A549 (cell line): ENCODE measurements around the gene ZBTB25.

ENCODE experiments used
- CBX8 ChIP-seq: fragments of 200-600 bp; sonication (generic); IDR thresholded peaks from 2 replicates; pipeline ENCODE4 v1.6.1; 2016
- ELK1 ChIP-seq: fragments of 150-350 bp; IDR thresholded peaks from 2 replicates; pipeline ENCODE4 v1.6.1; 2014; ENCODE audit warnings: low read depth, mild to moderate bottlenecking, low read length
- ESRRA ChIP-seq: fragments of 150-350 bp; IDR thresholded peaks from 2 replicates; pipeline ENCODE4 v1.6.1; 2014; ENCODE audit warnings: mild to moderate bottlenecking, low read length, borderline replicate concordance
- MAFK ChIP-seq: fragments of 450-650 bp; IDR thresholded peaks from 2 replicates; pipeline ENCODE4 v1.6.1; 2014; ENCODE audit not compliant: partially characterized antibody
- PBX3 ChIP-seq: IDR thresholded peaks from 2 replicates; pipeline ENCODE4 v1.6.1; 2012
- POLR2A ChIP-seq: IDR thresholded peaks from 2 replicates; pipeline ENCODE4 v1.6.1; 2012; ENCODE audit warnings: mild to moderate bottlenecking, low read length
- RAD21 ChIP-seq, 2 experiments: fragments of >200 bp in 1 of 2; sonication (Bioruptor Twin) in 1 of 2; formaldehyde crosslinking in 1 of 2; IDR thresholded peaks in 1 of 2; conservative IDR thresholded peaks in 1 of 2; 2 replicates in 1 of 2; 3 replicates in 1 of 2; pipeline ENCODE4 v1.6.1; 2012 to 2018; ENCODE audit warnings: inconsistent platforms in 1 of 2
- RNF2 ChIP-seq: fragments of 200-600 bp; sonication (generic); IDR thresholded peaks from 2 replicates; pipeline ENCODE4 v1.6.1; 2016; ENCODE audit warnings: low read depth, mild to moderate bottlenecking, antibody characterized with exemption, moderate library complexity, borderline replicate concordance
- TF ChIP-seq, protein P1 (sequence below): fragments of >200 bp; sonication (Bioruptor Twin); formaldehyde crosslinking; IDR thresholded peaks from 3 replicates; pipeline ENCODE4 v1.5.1; 2016
- TF ChIP-seq, protein P2 (sequence below): fragments of 200-600 bp; sonication (generic); IDR thresholded peaks from 2 replicates; pipeline ENCODE4 v1.6.1; 2016; ENCODE audit warnings: antibody characterized with exemption, mild to moderate bottlenecking, moderate library complexity
- TF ChIP-seq, protein P3 (sequence below): fragments of >200 bp; sonication (Bioruptor Twin); formaldehyde crosslinking; IDR thresholded peaks from 3 replicates; pipeline ENCODE4 v1.6.1; 2016

- TF ChIP-seq, protein P1, sequence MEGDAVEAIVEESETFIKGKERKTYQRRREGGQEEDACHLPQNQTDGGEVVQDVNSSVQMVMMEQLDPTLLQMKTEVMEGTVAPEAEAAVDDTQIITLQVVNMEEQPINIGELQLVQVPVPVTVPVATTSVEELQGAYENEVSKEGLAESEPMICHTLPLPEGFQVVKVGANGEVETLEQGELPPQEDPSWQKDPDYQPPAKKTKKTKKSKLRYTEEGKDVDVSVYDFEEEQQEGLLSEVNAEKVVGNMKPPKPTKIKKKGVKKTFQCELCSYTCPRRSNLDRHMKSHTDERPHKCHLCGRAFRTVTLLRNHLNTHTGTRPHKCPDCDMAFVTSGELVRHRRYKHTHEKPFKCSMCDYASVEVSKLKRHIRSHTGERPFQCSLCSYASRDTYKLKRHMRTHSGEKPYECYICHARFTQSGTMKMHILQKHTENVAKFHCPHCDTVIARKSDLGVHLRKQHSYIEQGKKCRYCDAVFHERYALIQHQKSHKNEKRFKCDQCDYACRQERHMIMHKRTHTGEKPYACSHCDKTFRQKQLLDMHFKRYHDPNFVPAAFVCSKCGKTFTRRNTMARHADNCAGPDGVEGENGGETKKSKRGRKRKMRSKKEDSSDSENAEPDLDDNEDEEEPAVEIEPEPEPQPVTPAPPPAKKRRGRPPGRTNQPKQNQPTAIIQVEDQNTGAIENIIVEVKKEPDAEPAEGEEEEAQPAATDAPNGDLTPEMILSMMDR = no peak
- TF ChIP-seq POLR2A = no peak; the same call in 1 of the 2 replicates
- TF ChIP-seq, protein P2, sequence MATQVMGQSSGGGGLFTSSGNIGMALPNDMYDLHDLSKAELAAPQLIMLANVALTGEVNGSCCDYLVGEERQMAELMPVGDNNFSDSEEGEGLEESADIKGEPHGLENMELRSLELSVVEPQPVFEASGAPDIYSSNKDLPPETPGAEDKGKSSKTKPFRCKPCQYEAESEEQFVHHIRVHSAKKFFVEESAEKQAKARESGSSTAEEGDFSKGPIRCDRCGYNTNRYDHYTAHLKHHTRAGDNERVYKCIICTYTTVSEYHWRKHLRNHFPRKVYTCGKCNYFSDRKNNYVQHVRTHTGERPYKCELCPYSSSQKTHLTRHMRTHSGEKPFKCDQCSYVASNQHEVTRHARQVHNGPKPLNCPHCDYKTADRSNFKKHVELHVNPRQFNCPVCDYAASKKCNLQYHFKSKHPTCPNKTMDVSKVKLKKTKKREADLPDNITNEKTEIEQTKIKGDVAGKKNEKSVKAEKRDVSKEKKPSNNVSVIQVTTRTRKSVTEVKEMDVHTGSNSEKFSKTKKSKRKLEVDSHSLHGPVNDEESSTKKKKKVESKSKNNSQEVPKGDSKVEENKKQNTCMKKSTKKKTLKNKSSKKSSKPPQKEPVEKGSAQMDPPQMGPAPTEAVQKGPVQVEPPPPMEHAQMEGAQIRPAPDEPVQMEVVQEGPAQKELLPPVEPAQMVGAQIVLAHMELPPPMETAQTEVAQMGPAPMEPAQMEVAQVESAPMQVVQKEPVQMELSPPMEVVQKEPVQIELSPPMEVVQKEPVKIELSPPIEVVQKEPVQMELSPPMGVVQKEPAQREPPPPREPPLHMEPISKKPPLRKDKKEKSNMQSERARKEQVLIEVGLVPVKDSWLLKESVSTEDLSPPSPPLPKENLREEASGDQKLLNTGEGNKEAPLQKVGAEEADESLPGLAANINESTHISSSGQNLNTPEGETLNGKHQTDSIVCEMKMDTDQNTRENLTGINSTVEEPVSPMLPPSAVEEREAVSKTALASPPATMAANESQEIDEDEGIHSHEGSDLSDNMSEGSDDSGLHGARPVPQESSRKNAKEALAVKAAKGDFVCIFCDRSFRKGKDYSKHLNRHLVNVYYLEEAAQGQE = no peak
- TF ChIP-seq, protein P3, sequence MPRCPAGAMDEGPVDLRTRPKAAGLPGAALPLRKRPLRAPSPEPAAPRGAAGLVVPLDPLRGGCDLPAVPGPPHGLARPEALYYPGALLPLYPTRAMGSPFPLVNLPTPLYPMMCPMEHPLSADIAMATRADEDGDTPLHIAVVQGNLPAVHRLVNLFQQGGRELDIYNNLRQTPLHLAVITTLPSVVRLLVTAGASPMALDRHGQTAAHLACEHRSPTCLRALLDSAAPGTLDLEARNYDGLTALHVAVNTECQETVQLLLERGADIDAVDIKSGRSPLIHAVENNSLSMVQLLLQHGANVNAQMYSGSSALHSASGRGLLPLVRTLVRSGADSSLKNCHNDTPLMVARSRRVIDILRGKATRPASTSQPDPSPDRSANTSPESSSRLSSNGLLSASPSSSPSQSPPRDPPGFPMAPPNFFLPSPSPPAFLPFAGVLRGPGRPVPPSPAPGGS = no peak
- TF ChIP-seq ESRRA = no peak
- TF ChIP-seq MAFK = no peak
- no peak for TF ChIP-seq RNF2
- no peak; a peak in 1 of 5 replicates for TF ChIP-seq RAD21 (conservative IDR thresholded peaks at IDR 0.05 in 1 of 2, IDR thresholded peaks at IDR 0.05 in 1 of 2)
- no peak for TF ChIP-seq CBX8
- no peak for TF ChIP-seq ELK1
- TF ChIP-seq PBX3 = peak; percentile 83; the same call in 1 of the 2 replicates
These were observed 38.3 kb downstream of the ZBTB25 start, which contains the start of gene AKAP5 for GRCh38 chr14:64465191-64465822.
